HuH-7.5 (cell line): Measurements from ENCODE around the gene CDYL2.

Experiments used
- DNase-seq: peaks from one replicate; pipeline ENCODE4 v3.0.0; 2011; ENCODE audit warnings: low spot score

Gene CDYL2

DNA sequence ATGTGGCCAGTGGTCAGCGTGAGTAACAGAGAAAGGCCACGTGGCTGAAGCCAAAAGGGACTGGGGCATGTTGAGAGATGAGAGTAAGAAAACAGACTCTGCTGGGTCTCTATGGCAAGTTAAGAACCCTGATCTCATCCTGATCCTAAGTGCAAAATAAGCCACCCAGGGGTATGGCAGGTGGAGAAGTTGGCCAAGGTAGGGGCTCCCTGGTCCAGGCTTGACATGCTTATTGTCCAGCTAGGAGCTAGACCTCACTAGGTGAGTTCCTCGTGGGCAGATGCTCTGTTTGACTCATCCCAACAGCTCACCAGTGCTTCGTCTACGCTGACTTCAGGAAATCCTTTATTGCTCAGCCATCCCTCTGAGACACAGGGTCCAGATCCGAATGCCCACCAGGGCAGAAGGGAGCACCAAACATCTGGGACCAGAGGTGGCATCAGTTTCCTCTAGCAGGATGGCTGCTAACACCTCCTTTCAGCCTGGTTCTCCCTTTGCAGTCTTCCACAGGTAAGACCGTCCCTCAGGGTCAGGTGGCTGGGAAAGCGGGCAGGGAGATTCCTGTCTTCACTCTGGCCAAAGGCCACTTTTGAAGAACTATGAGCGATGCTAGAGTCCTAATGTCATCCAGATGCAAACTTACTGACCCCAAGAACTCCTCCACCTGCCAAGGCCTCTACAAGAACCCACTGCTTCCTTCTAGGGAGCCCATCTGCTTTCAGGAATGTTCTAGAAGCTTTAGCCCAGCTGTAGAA, 99.5 kb downstream of the CDYL2 start:
- no peak for DNase-seq

DNA sequence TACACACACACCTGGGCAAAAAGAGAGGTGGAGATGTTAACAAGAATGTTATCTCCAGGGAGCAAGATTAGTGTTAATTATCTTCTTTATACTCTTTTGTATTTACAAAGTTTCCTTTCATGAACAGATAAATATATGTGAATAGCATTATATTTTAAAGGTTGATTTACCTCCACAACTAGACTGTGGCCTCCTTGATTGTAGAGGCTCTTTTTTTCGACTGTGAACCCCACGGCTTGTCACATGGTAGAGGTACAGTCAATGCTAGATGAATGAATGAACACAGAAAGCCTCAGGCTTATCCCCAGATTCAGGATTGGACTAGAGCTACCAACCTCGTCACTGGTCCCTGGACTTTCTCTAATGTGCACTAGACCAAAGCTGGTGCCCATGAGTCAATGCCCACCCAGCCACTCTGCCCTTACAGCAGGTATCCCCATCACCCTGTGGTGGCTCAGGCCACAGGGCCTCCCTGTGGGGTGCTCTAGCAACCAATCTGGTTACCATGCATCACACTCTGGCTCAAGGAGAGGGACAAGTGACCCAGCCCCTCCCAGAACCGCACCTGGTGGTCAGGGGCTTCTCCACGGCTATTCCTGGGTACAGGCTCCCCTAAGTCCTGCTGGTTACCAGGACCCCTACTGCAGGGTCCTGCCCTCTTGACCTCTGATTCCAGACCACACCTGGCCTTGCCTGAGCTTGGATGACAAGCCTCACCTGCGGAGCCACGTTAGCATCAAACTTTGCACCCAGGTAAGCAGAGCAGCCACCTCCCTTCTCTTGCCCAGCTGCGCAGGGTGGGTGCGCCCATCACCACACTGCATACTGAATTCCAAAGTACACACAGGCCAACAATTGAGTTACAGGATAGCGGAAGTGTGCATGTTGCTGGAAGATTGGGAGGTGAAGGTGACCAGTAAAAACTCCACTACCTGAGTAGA, 101.0 kb downstream of the CDYL2 start:
- no peak for DNase-seq

DNA sequence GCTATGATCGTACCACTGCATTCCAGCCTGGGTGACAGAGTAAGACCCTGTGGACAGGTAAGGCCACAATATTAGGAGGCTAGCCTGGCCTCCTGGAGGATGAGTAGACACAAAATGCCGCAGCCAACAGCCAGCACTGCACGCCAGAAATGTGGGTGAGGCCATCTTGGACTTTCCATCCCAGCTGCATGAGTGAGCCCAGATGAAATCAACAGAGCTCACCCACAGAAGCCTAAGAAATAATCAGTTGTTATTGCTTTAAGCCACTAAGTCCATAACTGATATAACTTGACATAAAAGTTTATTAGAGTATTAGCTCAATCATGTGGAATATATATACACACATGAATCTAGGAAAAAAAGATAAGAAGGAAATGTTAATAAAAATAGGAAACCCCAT, 101.7 kb downstream of the CDYL2 start:
- no peak for DNase-seq

DNA sequence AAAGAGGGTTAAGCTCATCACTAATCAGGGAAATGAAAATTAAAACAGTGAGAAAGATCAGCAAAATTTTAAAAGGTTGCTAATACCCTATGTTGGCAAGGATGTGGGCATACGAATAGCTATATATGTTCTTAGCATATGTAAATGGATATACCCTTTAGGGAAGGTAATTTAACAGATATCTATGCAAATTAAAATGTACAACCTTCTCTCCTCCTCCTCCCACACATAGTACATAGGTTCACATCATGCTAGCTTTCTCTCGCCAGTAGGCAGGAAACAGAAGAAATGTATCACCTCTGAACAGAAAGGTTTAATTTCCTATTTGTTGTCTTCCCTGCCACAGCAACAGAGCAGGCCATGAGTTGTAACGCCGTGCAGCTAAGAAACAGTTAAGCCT, 103.8 kb downstream of the CDYL2 start:
- DNase-seq, result no peak

DNA sequence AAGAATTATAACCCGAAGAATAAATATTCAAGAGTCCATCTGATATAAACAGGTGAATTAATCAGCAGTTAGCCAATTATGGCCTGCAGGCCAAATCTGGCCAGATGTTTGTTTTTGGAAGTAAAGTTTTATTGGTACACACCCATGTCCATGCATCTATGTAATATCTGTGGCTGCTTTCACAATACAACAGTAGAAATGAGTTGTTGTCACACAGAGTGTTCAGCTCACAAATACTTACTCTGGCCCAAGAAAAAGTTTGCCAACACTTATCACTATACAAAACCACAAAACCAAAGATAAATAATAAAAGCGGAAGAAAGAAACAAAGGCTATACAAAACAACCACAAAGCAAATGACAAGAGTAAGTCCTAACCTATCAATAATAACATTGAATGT, 109.4 kb downstream of the CDYL2 start:
- no peak for DNase-seq

DNA sequence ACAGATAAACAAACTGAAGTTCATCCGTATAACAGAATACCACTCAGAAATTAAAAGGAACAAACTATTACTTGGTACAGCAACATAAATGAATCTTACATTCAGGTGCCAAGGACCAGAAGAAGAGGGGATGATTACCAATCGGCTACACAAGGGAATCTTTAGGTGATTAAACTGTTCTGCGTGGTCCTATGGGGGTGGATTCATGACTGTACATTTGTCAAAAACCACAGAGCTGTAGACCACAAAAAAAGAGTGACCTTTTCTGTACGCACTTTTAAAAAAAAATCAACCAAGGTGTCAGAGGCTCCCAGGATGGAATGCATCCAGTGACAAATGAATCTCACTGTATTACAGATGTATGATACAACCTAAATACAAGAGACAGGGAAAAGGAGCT, 110.8 kb downstream of the CDYL2 start:
- no peak for DNase-seq

DNA sequence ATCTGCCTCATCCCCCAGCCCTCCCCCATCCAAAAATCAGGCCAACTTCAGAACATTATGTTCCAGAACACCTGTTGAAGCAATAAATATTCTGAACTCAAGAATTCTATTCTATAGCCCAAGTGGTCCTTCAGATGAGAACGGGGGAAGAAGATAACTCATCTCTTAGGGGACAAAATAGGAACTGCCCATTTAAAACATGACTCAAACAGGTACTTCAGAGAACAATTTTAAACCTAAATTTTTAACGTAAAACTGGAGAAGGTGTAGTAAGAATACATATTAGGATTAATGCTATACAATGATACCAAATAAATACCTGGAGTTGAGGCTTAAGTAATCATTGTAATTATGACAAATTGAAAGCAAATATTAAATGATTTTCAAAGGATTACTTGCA, 112.1 kb downstream of the CDYL2 start:
- no peak for DNase-seq

DNA sequence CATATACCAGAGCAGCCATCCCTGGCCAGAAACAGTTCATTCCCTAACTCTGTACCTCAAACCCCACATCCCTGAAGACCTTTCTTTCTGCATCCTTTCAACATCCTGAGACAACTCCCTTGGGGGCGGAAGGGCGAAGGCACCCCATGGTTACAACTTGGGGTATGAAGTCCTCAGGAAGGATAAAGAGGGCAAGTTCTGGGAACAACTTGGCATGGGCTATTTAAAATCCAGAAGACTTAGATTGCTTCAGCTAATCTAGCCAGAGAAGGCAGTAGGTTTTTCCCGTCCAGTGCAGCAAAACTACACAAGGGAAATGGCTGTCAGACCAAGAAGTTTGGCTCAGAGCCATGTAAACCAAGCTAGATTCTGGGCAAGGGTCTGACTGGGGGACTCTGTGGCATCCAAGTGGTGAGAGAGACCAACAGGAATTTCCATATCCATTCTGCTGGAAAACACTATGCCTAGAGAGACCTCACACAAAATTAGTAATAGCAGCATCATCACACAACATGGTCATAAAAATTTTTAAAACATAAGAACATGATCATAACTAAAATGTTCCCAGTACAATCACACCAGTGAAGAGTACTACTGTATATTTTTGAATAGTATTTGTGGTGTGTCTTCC, 113.2 kb downstream of the CDYL2 start:
- DNase-seq, result no peak

DNA sequence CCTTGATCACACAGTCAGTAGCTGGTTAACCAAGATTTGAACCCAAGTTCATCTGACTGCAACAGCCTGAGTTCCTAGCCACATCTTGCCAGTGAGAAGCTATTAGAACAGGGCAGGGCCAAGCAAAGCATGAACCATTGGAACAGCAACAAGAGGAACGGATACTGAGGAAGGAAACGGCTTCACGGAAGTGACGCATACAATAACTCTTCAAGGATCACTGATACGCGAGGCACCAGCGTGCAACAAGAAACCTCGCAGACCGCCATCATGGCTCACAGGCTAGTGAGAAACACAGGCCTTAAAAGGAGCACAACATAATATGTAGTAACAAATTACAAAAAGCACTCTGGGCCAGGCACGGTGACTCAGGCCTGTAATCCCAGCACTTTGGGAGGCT, 114.9 kb downstream of the CDYL2 start:
- no peak for DNase-seq

DNA sequence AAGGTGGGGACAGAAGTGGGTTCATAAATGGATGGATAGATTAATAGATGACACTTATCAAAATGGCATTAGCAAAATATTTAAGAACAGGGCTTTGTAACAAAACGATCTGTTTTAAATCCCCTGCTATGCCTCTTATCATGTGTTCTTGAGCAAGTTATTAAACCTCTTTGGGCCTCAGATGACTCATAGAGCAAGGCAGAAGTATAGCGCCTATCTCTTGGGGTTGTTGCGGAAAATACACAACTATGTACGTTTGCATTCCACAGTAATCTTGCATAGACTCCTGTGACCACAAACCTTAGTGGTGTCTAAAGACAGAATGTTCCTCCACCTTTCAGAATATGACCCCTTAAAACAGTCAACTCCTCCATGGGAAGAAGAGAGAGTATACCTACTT, 116.8 kb downstream of the CDYL2 start:
- no peak for DNase-seq

DNA sequence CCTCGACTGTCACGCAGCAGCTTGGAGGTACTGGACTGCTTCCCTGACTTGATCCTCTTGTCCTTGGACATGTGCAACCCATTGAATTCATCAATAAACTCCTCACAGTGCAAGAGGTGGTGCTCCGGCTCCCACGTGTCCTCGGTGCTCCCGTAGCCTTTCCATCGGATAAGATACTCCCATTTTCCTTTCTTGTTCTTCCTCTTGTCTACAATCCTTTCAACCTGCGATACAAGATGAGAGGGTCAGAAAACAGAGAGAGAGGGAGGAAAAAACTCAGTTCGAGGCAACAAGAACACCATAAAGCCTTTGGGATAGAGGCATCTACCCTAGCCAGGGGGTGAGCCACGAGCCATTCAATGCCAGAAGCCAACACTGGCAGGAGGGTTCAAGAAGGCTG, 119.5 kb downstream of the CDYL2 start:
- DNase-seq, result no peak

DNA sequence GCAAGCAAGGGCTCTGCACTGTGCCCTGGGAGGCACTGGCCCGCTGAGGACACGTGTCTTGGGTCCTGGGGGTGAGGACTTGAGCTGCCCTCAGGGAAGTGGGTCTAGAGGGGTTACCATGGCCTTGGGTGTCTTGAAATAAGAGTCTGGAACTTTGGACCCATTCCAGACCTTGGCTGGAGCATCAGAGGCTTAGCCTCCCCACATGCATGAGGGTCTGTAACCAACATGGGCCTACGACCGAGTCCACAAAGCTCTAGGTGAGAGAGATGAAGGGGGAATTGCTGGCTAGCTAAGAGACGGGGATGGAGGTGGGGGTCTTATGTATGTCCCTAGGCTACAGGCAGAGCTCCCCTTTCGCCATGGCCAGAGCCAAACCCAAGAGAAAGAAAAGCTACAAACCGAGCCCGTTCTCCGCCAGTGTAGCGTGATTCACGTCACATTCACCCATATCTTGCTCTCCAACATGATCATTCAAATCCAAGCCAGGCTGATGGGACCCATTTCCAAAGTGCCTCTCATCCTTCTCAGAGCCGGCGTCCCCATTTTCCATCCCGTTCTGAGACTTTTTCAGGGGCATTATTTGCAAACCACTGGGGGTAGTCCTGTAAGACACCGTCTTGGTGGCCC, 120.1 kb downstream of the CDYL2 start:
- DNase-seq, result no peak

DNA sequence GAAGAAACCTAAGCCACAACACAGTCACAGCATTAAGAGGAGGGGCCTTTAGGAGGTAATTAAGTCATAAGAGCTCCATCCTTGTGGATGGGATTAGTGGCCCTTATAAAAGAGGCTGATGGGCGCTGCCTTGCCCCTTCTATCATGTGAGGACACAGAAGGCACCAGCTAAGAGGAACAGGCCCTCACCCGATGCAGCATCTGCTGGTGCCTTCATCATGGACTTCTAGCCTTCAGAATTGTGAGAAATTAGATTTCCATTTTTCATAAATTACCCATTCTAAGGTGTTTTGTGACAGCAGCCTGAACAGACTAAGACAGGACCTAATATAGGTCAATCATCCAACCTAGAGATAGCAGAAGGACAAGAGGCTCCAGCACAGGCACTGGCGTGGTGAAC, 120.8 kb downstream of the CDYL2 start:
- DNase-seq, result no peak

DNA sequence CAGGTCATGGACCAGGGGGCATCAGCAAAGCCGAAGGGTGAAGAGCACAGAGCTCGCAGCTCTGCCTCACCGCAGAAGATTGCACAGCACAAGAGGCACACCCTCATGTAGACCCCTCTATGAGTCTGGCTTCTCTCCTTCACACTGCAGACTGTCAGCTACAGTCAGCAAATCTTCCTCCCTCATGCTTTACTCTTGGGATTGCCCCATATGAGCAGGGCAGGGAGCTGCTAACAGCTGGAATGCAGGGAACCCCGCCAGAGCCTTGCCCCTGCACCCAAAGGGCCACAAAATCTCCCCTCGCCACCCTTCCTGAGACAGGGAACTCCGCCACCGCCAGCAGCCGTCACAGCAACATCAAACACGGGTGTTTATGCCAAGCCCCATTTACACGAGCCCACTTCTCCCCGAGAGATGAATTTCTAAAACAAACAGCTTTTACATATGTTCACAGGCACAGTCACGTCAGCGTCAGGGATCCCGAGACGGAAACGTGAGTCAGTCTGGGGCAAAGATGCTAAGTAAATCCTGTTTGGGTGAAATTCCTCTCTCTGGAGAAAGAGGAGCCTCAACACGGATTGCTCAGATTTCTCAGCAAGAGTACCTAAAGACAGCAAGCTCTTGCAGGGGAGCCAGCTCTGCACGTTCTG, 121.9 kb downstream of the CDYL2 start:
- DNase-seq, result no peak

DNA sequence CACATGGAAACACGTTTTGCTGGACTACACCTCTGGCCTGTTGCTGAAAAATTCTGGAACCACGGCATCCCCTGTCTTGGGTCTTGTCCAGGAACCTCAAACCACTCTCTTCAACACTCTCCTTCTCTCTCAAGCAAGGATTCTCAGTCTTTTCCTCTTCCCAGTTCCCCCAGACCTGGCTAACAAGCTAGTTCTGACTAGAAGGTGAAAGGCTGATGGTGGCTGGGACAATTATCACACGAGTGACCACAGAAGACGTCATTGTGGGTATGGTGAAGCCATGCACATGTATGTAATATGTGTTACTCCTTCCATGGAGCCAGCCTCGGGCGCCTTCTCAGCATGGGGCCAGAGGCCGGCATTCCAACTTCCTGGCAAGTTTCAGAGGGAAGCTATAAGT, 123.0 kb downstream of the CDYL2 start:
- no peak for DNase-seq

DNA sequence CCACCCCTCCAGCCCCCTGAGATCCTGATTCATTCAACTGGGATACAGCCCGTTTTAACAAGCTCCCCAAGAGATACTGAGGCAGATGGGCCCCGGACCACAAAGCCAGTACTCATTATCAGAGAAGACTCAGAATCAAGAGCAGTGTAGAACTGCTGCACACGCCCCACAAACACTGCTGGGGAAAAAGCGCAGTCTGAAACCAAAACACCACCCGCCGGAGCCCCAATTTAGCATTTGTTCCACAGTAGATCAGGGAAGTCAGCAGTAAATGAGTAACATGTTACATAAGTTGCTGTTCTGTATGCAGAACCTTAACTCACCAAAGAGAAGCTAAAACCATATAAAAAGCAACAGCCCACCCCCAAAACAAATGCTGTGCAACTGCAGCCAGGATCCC, 123.6 kb downstream of the CDYL2 start:
- no peak for DNase-seq

DNA sequence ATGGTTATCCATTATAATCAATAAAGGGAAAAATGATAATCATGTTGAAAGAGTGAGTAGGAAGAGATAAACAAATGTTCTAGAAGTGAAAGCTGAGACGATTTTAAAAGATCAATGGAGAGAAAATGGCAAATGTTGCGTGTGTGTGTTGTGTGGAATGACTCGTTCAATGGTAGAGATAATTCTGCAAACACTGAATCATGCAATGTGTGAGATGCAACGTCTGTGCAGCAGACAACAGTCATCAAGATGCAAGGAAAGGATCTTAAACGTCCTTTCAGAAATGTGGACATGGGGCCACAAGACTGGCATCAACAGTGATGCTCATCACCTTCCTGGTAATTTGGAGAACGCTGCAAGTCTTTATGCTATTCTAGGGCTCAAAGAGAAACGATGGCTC, 124.4 kb downstream of the CDYL2 start:
- DNase-seq, result no peak

DNA sequence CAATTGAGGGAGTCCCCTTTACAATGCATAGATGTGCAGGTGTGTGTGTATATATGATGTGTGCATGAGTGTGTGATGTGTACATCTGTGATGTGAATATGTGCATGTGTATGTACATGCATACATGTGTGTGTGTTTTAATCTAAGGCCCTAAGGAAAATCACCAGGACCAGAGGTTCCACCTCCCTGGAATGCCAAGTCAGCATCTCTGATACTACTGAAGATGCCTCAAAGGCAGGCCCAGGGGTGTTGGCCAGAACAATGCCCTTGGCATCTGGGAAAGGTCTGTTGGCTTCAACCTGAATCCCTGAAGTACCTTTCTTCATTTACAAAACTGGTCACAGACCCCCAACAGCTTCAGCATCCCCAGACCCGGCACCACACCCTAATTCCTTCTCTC, 129.5 kb downstream of the CDYL2 start:
- no peak for DNase-seq

DNA sequence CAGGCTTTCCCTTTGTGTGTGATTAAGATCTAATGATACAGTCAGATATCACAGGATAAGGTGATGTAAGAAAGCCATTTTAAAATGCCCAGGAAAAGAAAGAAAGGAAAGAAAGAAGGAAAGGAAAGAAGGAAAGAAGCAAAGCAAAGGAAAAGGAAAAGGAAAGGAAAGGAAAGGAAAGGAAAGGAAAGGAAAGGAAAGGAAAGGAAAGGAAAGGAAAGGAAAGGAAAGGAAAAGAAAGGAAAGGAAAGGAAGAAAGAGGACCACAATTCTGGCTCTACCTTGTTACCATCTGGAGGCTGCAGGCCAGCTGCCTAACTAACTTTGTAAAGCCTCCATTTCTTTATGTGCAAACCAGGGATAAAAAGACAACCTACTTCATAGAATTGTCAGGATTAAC, 132.0 kb downstream of the CDYL2 start:
- no peak for DNase-seq

DNA sequence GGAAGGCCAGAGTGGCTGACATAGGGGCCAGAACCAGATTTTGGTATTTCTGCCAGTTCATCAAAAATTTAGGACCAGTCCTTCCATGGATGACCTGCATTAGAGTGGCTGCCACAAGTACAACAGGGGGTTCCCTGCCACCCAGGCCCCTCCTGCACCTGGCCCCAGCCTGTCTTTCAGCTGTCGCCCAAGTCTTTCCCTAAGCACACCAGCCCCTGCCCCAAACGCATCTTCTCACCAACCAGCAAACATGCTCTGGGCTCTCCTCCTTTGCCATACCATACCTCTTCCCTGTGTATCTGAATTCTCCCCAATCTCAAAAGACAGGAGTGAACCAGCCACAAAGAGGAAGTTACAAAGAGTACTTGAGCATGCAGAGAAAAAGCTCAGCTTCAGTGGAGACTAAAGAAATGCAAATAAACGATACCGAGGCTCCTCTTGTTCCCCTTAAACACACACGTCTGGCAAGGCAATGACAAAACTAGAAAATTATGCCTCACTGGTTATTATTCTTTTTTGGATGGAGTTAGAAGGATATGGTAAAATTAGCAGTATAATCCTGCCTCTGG, 133.0 kb downstream of the CDYL2 start:
- no peak for DNase-seq

DNA sequence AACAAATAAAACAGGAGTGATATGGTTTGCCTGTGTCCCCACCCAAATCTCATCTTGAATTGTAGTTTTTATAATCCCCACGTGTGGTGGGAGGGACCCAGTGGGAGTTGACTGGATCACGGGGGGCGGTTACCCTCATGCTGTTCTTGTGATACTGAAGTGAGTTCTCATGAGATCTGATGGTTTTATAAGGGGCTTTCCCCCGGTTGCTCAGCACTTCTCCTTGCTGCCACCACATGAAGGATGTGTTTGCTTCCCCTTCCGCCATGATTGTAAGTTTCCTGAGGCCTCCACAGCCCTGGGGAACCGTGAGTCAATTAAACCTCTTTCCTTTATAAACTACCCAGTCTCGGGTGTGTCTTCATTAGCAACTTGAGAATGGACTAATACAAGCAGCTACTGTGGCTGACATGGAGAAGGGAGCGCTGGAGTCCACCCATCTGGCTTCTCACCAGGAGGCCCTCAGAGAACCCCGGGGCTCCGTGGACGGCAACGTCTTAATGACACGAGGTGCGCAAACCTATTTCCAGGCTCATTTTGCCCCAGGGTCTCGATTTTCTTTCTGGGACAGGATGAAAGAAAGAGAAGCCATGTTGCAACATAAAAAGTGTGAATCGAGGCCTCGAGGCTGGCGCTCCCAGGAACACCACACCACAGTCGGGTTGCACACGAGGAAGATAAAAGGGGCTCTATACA, 134.1 kb downstream of the CDYL2 start:
- DNase-seq, result no peak
